Measurements from ENCODE around the gene PRKCQ.

Gene PRKCQ

DNA sequence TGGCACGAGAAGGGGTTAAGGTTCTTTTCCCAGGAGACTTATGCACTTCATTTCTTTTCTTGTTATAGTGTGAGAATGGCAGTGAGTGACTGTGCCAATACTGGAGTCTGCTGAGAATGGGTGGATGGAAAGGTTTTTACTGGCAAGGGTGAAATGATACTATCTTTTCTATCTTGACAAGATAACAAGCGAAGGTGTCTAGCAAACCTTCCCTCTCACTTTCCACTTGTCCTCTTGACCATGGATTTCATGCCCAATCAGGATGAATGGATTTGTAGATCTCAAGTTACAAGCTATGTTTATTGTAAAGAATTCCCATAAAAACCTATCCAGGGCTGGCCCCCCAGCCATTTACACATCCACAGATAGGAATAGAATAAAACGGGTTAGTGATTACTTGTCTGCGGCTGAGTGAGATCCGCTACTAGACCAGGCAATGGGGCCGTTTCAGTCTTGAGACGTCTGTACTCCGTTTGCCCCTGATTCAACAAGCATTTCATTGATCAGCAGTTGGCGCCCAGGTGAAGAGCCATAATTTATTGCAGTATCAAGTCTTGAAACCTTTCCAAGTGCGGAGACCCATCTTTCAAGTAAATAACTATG is 152.6 kb downstream of the PRKCQ start:
- no peak overlapping the region for H3K4me3 ChIP-seq (ENCODE audit: low read length)
- TF ChIP-seq ZNF274 (IDR thresholded peaks at IDR 0.05; ENCODE audit: low read depth, low read length), result no peak

DNA sequence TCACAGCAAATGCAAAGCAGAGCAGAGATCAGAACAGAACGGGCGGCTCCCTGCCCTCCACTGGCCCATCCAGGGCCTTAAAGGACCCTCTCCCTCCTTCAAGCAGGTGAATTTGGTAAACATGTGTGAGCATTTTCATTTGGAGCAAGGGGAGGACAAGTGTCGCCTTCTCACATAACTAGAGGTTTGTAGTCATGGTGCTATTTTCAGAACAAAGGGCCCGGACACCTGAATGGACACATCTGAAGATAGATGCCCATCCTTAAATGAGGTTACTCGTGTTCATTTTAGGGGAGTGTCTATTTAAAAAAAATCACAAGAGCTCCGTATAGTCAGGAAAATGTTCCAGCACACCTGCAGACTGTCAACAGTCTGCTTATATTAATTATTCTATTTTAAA is 153.8 kb downstream of the PRKCQ start:
- H3K4me3 ChIP-seq (ENCODE audit: low read length), result no peak overlapping the region
- no peak for TF ChIP-seq ZNF274 (IDR thresholded peaks at IDR 0.05; ENCODE audit: low read depth, low read length)

DNA sequence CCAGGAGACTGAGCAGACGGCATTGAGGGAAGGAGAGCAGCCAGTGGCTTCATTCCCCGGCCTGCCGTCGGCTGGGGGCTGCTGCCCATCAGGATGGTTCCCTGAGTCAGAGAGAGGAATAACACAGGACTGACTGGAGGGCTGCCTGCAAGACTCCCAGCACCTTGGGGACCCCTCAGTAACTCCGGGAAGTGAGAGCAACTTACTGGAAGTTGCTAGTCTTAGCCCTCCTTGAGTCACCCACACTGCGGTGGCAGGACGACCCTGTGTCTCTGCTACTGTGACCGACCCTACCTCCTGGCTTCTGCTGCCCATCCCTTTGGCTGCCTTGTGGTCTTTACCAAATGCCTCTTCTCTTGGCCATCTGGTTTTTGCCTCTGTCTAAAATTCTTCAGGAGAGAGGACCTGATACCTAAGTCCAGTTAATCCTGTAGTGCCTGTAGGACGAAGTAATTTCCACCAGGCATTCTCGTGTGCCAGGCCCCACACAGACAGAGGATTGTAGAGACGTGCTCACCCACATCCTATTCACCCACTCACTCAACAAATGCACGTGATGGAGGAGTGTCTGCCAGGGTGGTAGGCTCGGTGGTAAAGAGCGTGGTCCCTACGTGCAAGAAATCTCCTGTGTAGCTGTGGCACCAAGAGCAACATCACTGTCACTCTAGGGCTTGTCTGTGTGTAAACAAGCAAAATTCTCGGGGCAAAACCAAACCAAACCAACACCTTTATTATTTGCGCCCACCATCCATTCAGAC is 156.5 kb downstream of the PRKCQ start:
- H3K4me3 ChIP-seq (ENCODE audit: low read length), result no peak overlapping the region
- TF ChIP-seq ZNF274 (IDR thresholded peaks at IDR 0.05; ENCODE audit: low read depth, low read length), result no peak

DNA sequence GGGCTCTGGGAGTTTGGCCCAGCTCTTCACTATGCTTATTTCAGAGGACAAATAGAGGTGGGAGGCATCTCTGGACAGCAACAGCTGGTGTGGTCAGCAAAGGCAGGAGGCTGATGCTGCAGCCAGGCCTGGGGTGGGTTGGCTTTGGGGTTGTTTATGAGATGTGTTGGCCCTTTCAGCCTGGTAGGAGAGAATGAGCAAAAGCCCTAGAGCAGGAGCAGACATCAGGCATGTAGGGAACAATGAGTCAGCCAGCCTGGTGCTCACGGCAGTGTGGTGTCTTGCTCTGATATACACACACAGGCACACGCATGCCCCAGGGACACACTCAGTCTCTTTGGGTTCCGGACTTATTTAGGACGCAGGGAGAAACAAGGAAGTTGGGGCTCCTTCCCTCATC is 157.1 kb downstream of the PRKCQ start:
- no peak for TF ChIP-seq ZNF274 (IDR thresholded peaks at IDR 0.05; ENCODE audit: low read depth, low read length)

DNA sequence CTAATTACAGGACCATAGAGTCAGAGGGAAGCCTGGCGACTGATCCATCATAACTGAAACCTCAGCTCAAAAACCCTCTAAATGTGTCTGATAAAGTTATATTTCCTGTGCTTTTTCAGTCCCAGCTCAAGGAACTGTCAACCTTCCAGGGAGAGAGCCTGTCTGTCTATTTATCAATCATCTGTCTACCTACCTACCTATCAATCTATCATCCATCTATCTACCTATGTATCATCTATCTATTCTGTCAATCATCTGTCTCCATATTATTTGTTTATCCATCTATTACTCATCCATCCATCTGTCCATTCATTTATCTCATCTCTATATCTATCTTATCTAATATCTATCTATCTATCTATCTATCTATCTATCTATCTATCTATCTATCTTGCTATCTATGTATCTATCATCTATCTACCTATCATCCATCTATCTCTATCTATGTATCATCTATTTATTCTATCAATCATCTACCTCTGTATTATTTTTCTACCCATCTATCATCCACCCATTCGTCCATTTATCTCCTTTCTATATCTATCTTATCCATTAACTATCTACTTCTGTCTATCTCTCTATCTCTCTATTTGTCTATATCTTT is 161.4 kb downstream of the PRKCQ start:
- no peak overlapping the region for H3K4me3 ChIP-seq (ENCODE audit: low read length)
- no peak for TF ChIP-seq ZNF274 (IDR thresholded peaks at IDR 0.05; ENCODE audit: low read depth, low read length)

More for the DNA sequence above, 157.1 kb downstream of the PRKCQ start:
- no peak overlapping the region for H3K4me3 ChIP-seq (ENCODE audit: low read length)

DNA sequence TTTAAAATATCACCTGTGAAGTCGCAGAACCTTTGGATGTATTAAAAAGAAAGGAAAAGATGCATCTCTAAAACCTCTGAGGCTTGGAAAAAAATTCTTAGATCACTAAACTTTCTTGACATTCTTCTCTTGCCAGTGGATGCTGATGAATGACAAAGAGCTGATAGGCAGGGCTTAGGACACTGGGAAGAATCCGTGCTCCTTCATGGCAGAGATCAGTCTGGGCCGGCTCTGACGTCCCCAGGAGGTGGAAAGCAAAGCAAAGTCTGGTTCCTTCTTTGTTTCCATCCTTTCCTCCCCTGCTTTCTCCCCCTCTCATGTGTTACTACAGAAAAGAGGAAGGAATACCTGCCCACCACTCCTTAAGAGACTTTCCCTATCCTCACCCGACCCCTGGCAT is 161.9 kb downstream of the PRKCQ start:
- TF ChIP-seq ZNF274 (IDR thresholded peaks at IDR 0.05; ENCODE audit: low read depth, low read length), result no peak
- no peak overlapping the region for H3K4me3 ChIP-seq (ENCODE audit: low read length)

DNA sequence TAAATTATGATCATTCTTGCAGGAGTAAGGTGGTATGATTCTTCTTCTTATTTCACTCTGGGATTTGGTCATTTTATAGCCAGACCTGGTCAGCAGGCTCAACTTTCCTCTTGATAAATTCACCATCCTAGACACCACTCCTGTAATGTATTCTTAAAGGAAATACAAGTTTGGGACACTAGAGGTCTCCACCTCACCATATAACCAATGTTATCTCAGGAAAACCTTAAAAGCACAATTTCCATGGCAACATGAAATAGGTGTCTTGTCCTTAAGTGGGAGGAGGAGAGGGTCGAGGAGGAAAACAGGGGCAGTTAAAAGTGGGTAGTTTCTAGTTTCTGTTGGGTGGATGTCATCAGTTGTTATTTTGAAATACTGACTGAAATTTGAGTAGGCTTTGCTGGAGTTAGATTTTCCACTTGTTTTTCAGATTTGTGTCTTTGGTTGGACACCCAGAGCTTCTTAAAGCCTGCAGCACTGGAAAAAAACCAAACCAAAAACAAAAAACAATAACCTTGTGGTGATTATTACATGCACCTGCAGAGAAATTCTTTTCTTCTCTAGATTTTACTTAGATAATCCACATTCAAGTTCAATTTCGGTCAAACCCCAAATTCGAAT is 163.1 kb downstream of the PRKCQ start:
- no peak overlapping the region for H3K4me3 ChIP-seq (ENCODE audit: low read length)
- TF ChIP-seq ZNF274 (IDR thresholded peaks at IDR 0.05; ENCODE audit: low read depth, low read length), result no peak

DNA sequence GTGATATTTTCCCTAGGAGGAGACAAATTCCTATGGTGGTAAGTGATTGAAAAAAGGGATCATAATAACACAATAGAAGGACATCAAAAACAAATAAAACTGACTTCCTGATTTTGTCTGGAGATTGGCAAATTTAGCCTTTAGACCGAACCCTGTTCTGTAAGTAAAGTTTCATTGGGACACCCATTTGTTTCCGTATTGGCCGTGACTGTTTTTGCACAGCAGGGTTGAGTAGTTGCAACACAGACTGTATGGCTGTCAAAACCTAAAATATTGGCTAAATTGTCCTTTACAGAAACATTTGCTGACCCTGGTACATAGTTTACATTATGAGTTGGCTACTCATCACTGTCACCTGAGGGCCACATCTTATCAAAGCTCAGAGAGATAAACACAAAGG is 168.6 kb downstream of the PRKCQ start:
- no peak for TF ChIP-seq ZNF274 (IDR thresholded peaks at IDR 0.05; ENCODE audit: low read depth, low read length)
- H3K4me3 ChIP-seq (ENCODE audit: low read length), result no peak overlapping the region

DNA sequence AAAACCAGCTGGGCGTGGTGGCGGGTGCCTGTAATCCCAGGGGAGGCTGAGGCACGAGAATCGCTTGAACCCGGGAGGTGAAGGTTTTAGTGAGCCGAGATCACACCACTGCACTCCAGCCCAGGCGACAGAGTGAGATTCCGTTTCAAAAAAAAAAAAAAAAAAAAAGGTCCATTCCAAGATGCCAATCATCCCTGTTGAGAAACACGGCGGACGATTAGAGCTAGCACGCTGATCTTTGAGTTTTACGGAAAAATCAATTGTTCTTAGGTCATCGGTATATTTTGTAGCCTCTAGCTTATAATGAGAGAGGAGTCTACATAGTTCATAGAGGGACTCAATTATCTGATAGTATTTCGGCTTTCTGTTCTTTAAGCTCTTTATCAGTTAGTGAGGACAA is 169.2 kb downstream of the PRKCQ start:
- no peak overlapping the region for H3K4me3 ChIP-seq (ENCODE audit: low read length)
- no peak for TF ChIP-seq ZNF274 (IDR thresholded peaks at IDR 0.05; ENCODE audit: low read depth, low read length)

DNA sequence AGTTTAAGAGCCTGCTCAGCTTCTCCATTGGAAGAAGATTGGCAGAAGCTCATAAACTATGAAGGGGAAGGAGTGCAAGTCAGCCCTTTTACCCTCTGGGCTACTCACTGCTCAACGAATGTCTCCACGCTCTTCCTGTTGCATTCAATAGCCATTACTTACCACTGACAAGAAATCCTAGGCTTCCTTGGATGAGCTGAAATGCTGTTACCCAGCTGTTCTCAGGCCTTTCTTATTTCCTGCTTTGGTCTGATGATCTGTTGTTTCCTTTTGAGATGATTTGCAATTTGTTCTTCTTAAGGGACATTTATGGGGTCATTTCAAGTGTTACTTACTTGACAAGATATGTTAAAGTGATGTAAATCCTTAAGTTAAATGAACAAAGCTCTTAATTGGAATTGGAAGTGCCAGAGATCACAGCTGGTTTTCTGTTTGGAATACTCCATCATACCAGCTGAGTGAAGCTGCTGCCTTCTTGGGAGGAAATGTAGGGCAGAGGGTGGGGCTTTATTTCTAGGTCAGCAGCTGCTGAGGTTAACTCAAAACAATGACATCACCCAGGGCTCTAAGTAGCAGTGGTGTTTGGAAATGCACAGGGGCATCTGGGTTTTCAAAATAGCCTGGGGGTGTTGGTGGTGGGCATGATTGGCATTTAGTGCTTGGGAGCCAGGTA is 170.0 kb downstream of the PRKCQ start:
- TF ChIP-seq ZNF274 (IDR thresholded peaks at IDR 0.05; ENCODE audit: low read depth, low read length), result no peak
- H3K4me3 ChIP-seq (ENCODE audit: low read length), result no peak overlapping the region

DNA sequence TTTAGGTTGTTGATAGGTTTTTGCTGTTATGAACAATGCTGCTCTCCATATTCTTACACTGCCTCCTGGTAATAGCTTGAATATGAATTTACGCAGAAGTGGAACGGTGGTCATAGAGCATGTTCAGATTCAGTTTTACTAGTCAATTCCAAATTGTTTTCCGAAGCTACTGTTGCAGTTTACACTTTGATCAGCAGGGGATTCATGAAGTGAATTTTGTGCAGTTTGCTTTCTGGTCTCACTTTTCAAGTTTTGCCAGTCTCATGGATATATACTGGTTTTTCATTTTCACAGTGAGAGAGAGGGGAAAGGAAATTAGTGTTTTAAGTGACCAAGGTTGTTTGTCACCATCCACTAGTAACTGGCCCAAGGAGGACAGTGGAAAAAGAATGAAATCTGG is 171.3 kb downstream of the PRKCQ start:
- H3K4me3 ChIP-seq (ENCODE audit: low read length), result no peak overlapping the region
- TF ChIP-seq ZNF274 (IDR thresholded peaks at IDR 0.05; ENCODE audit: low read depth, low read length), result no peak

DNA sequence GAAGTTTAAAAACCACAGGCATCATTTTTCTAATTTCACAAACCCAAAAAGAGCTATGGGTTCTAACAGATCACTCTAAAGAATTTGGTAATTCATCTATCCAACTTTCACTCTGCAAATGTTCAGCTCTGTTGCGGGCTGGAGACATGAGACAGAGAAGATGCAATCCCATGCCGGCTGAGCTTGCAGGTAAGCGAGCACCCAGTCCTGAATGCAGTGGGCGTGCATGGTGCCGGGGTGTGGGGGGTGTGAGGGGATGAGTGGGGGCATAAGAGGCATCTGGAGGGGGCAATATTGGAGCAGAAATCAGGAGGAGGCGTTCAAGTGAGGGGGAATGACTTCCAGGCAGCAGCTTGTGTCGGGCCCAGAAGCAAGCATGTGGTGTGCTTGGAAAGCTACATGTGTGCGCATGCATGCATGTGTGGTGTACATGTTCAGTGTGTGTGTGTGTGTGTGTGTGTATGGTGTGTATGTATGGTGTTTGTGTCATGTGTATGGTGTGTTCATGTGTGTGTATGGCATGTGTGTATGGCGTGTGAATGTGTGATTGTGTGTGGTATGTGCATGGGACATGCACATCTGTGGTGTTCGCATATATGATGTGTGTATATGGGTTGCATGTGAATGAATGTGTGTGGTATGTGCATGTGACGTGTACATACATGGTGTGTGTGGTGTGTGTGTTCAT is 172.9 kb downstream of the PRKCQ start:
- H3K4me3 ChIP-seq (ENCODE audit: low read length), result no peak overlapping the region
- no peak for TF ChIP-seq ZNF274 (IDR thresholded peaks at IDR 0.05; ENCODE audit: low read depth, low read length)

DNA sequence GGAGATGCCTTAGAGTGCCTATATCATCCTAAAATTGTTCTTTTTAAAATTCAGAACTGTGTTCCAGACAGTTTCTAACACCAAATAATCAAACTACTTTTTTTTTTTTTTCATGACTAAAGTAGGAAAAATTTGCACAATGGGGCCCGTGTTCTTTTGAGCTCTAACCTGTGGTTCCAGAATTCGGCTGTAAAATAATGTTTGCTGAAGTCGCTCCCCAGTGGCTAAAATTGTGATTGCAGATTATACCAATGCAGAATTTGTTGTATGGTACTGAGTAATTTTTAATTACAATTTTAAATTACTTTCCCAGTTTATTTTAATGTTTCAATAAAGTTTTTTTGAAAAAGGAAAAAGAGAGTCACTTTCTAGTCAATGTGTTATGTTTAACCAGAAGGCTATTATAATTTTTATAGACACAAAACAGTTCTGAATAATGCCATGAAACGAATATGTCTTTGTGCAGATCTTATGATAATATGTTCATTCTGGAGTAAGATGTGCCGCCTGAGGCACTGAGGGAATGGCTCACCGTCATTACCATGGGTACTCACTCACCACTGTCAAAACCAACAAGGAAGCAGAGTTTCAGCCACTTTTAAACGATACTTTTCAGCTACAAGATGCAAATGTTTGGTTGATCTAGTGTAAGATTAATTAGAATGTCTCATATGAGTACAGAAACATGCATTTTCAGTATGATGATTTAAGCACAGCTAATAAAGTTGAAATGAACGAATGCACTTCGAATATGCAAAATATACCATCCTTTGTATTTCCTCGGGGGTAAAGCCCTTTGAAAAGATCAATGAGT is 173.6 kb downstream of the PRKCQ start:
- no peak for TF ChIP-seq ZNF274 (IDR thresholded peaks at IDR 0.05; ENCODE audit: low read depth, low read length)
- H3K4me3 ChIP-seq (ENCODE audit: low read length), result no peak overlapping the region

All from GM08714 (cell line).